Activated CD4-positive, alpha-beta T cell treated with anti-CD3 and anti-CD28 coated beads, Interleukin-2, Interleukin-6, amounts not matched to agents 100 ng/mL and 50 ng/mL, durations not matched to agents 16 hours and 8 hours (primary cell): ENCODE measurements around the gene FNDC5.

Source experiments
- DNase-seq: peaks from one replicate; pipeline ENCODE4 v3.0.0-alpha.2; 2020

FNDC5 gene

GRCh38 chr1:32897082-32898049, 26.7 kb upstream of the FNDC5 start:
- no peak for DNase-seq

GRCh38 chr1:32896451-32896850, 25.7 kb upstream of the FNDC5 start:
- no peak for DNase-seq

DNA sequence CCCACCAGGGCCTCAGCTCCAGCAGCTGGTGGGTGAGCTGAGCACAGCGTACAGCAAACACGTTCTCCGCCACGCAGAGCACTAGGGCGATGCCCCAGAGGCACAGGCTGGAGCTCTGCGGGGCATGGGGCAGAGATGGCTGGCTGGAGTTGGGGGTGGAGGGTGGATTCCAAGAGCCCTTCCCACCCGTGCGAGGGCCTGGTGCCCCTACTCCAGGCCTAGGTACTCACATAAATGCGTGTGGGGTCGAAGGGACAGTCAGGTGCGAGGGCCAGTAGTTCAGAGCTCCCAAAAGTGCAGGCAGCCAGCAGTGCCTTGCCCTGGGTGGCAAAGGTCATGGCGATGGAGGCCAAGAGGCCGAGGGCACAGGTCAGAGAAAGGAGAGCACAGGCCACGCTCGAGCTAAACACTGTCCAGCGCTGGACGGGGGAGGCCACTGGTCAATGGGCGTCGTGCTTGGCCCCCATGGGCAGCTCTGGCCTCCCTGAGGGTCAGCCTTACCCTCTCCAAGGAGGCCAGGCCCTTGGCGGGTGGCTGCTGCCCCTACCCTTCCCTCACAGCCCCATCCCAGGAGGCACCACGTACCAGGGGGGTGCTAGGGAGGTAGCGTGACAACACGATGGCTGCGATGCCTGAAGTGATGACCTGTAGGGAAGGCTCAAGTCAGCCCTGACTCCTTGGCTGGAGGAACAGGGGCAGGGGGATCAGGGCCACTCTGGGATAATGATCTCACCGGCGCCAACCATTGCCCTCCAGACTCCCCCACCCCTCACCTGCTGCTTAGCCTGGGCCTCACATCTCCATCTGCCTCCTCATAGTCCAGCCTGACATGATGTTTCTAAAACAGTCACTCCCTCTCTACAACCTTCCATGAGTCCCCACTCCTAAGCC, 24.9 kb upstream of the FNDC5 start:
- no peak for DNase-seq

GRCh38 chr1:32894681-32895080, 24.0 kb upstream of the FNDC5 start:
- DNase-seq: no peak

- DNase-seq: no peak
Measured at GRCh38 chr1:32894019-32894600, 23.4 kb upstream of the FNDC5 start.

DNA sequence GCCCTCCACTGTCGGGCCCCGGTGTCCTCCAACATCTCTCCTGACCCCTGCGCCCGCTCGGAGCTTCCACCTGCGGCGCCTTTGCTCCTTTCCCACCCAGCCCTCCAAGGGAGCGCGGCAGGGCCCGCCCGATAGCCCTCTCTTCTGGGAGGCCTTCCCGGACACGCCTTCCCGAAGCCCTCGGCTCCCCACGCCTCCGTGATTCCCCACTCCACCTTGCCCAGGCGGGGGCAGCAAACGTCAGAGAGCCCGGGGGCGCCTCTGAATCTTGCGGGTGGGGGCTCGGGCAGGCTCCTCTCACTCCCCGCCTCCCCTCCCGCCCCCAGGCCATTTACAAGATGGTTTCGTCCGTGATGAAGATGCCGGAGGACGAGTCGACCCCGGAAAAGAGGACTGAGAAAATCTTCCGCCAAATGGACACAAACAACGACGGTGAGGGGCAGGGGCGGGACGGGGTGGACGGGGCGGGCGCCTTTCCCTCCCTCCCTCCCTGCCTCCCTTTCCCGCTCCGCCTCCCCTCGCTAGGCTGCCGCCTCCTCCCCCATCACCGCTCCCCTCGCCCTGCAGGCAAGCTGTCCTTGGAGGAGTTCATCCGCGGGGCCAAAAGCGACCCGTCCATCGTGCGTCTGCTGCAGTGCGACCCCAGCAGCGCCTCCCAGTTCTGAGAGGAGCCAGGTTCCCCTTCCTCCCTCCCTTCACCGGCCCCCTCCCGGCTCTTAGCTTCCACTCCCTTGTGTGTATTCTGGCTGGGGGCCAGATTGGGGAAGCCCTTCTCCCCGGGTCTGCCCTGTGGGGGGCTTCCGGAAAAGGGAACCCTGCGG, 22.7 kb upstream of the FNDC5 start:
- DNase-seq: no peak

- peak; percentile 52 for DNase-seq
Measured at GRCh38 chr1:32892368-32893197, 21.9 kb upstream of the FNDC5 start.

DNA sequence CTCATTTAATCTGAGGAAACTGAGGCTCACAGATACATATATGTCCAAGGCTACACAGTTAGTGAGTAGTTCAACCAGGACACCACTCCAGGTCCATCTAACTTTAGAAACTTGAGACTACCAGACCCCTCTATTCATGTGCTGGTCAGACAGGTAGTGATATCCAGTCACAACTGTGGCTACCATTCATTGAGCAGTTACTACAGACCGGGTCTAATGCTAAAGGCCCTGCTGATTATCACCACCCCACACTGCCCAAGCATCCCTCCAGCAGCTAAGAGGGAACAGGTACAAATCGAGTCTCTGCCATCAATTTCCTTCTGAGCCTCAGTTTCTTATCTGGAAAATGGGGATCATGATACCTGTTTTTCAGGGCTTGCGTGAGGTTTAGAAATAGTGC, 20.9 kb upstream of the FNDC5 start:
- DNase-seq: no peak

- no peak for DNase-seq
Measured at GRCh38 chr1:32891241-32891570, 20.5 kb upstream of the FNDC5 start.

DNA sequence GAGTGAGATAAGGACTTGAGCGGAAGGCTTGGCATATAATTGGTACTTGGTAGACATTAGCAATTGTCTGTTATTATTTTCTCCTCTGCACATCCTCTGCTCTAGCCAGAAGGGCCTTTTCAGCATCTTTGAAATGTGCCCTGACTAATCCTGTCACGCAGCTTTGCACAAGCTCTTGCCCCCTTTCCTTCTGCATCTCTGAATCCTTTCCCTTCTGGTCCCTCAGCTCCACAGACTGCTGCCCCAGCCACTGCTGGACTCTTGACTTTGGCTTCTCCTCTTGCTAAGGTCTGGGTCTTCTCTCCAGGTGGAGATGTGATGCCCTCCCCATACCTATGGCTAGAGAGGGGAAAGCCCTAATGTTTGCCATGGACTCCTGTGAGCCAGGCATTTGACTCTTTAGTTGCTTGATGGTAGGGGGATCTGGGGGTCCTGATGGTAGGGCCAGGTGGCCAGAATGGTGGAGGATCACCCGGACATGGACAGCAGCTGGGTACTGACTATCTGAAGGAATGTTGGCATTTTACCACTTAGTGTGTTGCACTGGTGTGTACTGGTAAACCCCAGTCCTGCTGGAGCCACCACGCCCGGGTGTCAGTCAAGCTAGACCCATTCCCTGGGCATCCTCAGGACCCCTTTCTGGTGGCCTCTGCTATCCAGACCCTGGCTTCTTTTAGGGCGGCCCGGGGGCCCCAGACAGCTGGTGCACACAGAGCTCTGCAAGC, 20.0 kb upstream of the FNDC5 start:
- DNase-seq: no peak

GRCh38 chr1:32889731-32890278, 19.1 kb upstream of the FNDC5 start:
- DNase-seq: no peak

- DNase-seq: no peak
Measured at GRCh38 chr1:32888677-32889420, 18.1 kb upstream of the FNDC5 start.

DNA sequence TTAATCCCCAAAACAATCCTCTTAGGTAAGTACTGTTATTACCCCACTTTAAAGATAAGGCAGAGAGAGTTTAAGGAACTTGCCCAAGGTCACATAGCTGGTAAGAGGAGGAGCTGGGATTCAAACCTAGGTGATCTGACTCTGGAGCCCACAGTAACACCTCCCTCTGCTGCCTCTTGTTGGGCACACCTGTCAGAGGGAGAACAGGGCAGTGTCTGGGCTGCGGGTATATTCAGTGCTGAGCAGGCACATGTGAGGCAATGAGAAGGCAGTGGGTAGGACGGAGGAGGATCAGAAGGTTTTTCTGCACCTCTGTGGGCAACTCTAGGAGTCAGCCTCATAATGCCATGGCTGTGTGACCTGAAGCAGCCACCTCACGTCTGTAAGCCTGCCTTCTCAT, 17.4 kb upstream of the FNDC5 start:
- no peak for DNase-seq

- DNase-seq: no peak
Measured at GRCh38 chr1:32887623-32888022, 16.9 kb upstream of the FNDC5 start.

- no peak for DNase-seq
Measured at GRCh38 chr1:32886828-32887414, 16.2 kb upstream of the FNDC5 start.

DNA sequence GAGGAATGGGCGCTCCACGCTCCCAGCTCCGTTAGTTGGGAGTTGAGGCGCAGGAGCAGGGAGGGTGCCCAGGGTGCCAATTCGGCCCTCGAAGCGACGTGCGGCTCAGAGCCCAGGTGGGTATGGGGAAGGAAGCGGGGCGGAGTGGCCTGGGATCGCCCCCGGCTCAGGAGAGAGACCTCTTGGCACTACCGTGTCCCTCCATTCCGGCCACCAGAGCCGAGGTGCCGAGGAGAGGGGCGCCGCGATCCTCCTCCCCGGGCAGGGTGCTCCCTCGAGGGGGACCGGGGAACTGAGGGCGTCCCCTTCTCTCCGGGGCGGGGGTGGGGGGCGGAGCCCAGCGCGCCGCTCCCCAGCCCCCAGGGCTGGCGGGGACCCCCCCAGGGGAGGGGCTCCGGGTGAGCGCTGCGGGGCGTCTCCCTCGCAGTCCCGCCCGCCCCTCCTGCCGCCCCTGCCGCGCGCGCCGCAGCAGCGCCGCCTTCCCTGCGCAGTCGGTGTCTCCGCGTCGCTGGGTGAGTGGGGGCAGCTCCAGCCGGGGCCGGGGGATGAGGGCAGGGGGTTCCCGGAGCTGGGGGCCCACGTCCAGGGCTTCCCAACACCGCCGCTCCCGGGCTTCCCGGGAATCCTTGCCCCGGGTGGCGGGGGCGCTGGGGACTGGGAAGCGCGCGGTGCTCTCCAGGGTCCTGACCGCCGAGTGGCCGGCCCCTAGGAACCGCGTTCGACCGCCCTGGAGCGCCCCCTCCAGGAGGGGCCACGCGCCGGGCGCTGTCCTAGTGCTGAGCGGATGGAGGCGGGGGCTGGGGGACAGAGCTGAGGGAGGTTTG, 15.5 kb upstream of the FNDC5 start, which contains the start of gene HPCA:
Gene HPCA (plus strand): TSS at position 488 of the 824 bp plus-strand sequence. CDS start 2,408 bp downstream, outside the sequence.
- DNase-seq: peak; percentile 47

- DNase-seq: no peak
Measured at GRCh38 chr1:32885676-32886003, 14.9 kb upstream of the FNDC5 start.

- no peak for DNase-seq
Measured at GRCh38 chr1:32884726-32885125, 14.0 kb upstream of the FNDC5 start.

- no peak for DNase-seq
Measured at GRCh38 chr1:32884032-32884372, 13.3 kb upstream of the FNDC5 start.
